ENCODE results near the gene VIPAS39.

VIPAS39 gene

DNA sequence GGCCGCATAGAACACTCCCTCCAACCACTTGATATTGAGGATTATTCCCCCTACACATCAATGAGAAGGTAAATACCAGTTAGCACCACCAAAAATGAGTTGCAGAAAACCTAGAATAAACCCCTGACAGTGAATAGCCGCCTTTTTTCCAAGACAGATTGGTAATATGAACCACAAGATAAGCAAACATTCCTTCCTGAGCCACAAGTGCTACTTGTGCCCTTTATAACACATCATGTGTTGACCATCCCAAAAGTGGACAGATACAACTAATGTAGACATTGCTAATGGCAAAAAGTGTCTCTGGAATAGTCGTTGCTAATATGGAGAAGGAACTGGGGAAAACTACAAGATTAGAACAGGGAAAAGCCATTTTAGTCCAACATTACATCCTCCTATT is 51.3 kb downstream of the VIPAS39 start:
- no peak for DNase-seq (ENCODE audit: low spot score)

- DNase-seq (ENCODE audit: low spot score), result no peak
These were observed 53.6 kb downstream of the VIPAS39 start for GRCh38 chr14:77403768-77404167.

GRCh38 chr14:77400216-77400615 is 57.2 kb downstream of the VIPAS39 start:
- no peak for DNase-seq (ENCODE audit: low spot score)

GRCh38 chr14:77390188-77390587 is 67.2 kb downstream of the VIPAS39 start:
- DNase-seq (ENCODE audit: low spot score), result no peak

GRCh38 chr14:77378701-77379100 is 78.7 kb downstream of the VIPAS39 start:
- DNase-seq (ENCODE audit: low spot score), result no peak

DNA sequence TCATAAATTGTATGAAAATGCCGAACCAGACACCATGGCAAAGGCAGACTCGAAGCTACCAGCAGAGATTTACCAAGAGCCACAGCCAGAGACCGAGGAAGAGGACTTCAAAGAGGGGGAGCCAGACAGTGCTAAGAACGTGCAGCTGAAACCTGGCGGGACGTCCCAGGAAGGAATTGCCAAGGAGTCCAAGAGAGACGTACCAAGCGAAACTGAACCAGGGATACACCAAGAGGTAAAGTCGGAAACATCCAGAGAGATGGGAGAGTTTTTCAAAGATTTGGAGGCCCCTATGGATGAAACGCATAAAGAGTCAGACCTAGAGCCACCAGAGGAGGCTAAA is 79.9 kb downstream of the VIPAS39 start:
- DNase-seq (ENCODE audit: low spot score), result no peak

DNA sequence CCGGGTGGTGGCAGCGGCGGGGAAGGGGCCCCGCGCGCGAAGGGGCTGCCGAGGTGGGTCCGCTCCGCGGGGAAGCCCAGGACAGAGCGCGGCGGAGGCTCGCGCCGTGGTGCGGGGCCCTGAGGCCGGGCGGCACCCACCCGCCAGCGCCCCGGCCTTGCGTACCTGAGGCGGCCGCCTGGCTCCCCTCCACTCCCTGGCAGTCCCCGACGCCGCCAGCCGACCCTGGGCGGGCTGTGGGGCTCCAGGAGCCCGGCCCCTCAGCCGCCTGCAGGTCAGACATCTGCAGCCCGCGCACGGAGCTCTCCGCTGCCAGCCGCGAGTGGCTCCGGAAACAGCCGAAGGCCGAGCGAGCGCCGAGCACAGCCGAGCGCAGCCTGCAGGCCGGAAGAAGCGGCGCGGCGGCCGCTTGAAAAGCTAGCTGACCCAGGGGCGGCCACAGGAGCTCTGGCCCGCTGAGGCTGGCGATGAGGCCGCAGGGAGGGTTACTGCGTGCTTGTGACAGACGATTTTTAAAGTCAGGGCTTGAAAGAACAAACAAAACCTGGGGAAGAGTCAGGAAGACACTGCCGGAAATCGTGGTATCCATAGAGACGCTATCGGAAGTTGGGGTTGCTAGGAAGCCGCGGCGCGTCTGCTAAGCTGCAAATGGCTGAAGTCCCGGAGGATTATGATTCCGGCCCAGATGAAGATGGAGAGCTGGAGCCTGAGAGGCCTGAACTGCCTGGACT is 80.5 kb downstream of the VIPAS39 start, which contains the start of the genes SAMD15 and TMED8:
SAMD15 (plus strand) TSS at position 609 of the 731 bp plus-strand sequence; CDS start at position 649, 40 bp downstream.
TMED8 (minus strand) TSS at position 324 of the 731 bp plus-strand sequence; CDS start at position 283, 41 bp downstream.
- peak; percentile 94 for DNase-seq (ENCODE audit: low spot score)

All from AG08396 (cell line).